ENCODE data around the gene SLC12A7.
A peak's percentile ranks its signal among the peaks of the same experiment; 100 is the strongest.

Gene SLC12A7

GRCh38 chr5:1141834-1142233 lies 30.0 kb upstream of the SLC12A7 start:
- CTCF ChIA-PET: interaction anchor here (1.3 to 5.5 kb wide), 8 partner anchors 9 to 218 kb away, joined by 3 to 48 read pairs (median 11); no protein-coding TSS in a partner anchor

DNA sequence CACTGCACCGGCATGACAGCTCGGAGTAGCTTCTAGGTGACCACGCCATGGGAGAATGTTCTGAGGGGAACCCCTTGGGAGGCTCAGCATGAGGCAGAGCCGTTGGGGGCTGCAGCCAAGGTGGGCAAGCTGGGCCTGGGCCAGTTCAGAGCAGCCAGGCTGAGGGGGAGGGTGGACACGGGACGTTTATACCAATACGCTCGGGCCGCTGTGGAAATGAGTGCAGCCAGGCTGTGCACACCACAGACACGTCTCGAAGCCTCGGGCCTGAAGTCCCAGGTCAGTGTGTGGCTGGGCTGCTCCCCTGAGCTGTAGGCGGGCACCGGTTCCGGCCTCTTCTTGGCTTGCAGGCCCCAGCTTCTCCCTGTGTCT lies 28.9 kb upstream of the SLC12A7 start:
- Histone ChIP-seq H3K36me3 (ENCODE audit: control insufficient read depth in 4 of 4, insufficient read depth in 4 of 4, low read length in 3 of 4) (no peaks in the 10 kb centered on the region), H3K27ac (ENCODE audit: insufficient read depth in 1 of 2, low read depth in 1 of 2, low read length in 2 of 2, poor library complexity in 1 of 2, severe bottlenecking in 2 of 2) (no peak overlapping the region), H3K4me3 (ENCODE audit: control insufficient read depth in 1 of 7, extremely low read depth in 1 of 7, insufficient read depth in 4 of 7, low read depth in 2 of 7, low read length in 6 of 7) (no peak overlapping the region), H3K27me3 (replicated peaks in 2 of 5; ENCODE audit: control insufficient read depth in 4 of 5, insufficient read depth in 5 of 5, low read length in 4 of 5) (no peaks in the 10 kb centered on the region), H3K9me3 (ENCODE audit: control extremely low read depth in 1 of 5, control insufficient read depth in 4 of 5, insufficient read depth in 2 of 5, low read depth in 1 of 5, low read length in 4 of 5) (no peaks in the 10 kb centered on the region), H3K4me1 (ENCODE audit: control extremely low read depth in 1 of 4, control insufficient read depth in 4 of 4, insufficient read depth in 4 of 4, low read length in 3 of 4) (peaks cover 0 to 28% (median 10%) of the 10 kb centered on the region in 4 experiments)
- WGBS (ENCODE audit: insufficient coverage): 93% methylated on average over 15 of the region's 15 CpGs
- CTCF ChIA-PET: interaction anchor here (0.7 to 5.5 kb wide), 23 partner anchors 10 to 234 kb away, joined by 3 to 48 read pairs (median 4); no protein-coding TSS in a partner anchor
- DNase-seq: no peak
- POLR2A ChIA-PET: no interaction called here

More at GRCh38 chr5:1141834-1142233, 30.0 kb upstream of the SLC12A7 start:
- Histone ChIP-seq H3K4me1 (ENCODE audit: control extremely low read depth in 1 of 4, control insufficient read depth in 4 of 4, insufficient read depth in 4 of 4, low read length in 3 of 4) (peaks cover 0 to 25% (median 10%) of the 10 kb centered on the region in 4 experiments), H3K27me3 (replicated peaks in 2 of 5; ENCODE audit: control insufficient read depth in 4 of 5, insufficient read depth in 5 of 5, low read length in 4 of 5) (no peaks in the 10 kb centered on the region), H3K9me3 (ENCODE audit: control extremely low read depth in 1 of 5, control insufficient read depth in 4 of 5, insufficient read depth in 2 of 5, low read depth in 1 of 5, low read length in 4 of 5) (no peaks in the 10 kb centered on the region), H3K36me3 (ENCODE audit: control insufficient read depth in 4 of 4, insufficient read depth in 4 of 4, low read length in 3 of 4) (no peaks in the 10 kb centered on the region), H3K27ac (ENCODE audit: insufficient read depth in 1 of 2, low read depth in 1 of 2, low read length in 2 of 2, poor library complexity in 1 of 2, severe bottlenecking in 2 of 2) (no peak overlapping the region), H3K4me3 (ENCODE audit: control insufficient read depth in 1 of 7, extremely low read depth in 1 of 7, insufficient read depth in 4 of 7, low read depth in 2 of 7, low read length in 6 of 7) (no peak overlapping the region)
- DNase-seq: peak in 1 of 3 donors; percentile 27
- POLR2A ChIA-PET: no interaction called here
- 36% methylated on average over 5 of the region's 6 CpGs for WGBS (ENCODE audit: insufficient coverage)

DNA sequence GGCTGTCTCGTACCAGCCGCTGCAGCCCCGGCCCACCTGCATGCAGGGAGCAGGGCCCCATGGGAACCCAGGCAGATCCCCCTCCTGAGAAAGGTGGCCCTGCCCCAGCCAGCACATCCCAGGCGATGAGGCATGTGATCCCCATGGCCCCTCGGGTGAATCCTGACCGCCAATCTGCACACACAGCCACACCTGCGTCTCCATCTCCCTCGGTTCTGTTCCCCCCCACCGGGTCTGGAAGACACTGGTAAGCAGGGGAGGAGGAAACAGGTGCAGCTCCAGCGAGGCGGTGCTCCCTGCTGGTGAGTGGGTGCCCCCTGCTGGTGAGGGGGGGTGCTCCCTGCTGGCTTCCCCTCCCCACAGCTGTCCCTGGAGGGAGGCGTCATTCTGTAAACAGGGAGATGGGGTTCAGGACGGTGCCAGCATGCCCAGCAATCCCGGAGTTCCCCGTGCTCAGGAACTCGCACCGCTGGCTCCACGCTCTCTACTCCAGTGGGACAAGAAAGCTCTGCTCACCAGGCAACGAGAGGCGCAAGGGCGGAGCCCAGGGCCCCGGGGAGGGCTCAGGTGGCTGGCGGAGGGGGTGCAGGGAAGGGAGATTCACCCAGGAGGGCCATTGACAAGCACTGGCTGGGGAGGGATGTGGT lies 28.4 kb upstream of the SLC12A7 start:
- H3K27me3 ChIP-seq (replicated peaks in 2 of 5; ENCODE audit: control insufficient read depth in 4 of 5, insufficient read depth in 5 of 5, low read length in 4 of 5): no peaks in the 10 kb centered on the region
- ChIA-PET CTCF (interaction anchor here (0.7 to 5.5 kb wide), 22 partner anchors 10 to 233 kb away, joined by 3 to 48 read pairs (median 4); no protein-coding TSS in a partner anchor), POLR2A (no interaction called here)
- DNase-seq: peak; percentile 74 to 87 (median 87)
- H3K4me3 ChIP-seq (ENCODE audit: control insufficient read depth in 1 of 7, extremely low read depth in 1 of 7, insufficient read depth in 4 of 7, low read depth in 2 of 7, low read length in 6 of 7): no peak overlapping the region
- H3K9me3 ChIP-seq (ENCODE audit: control extremely low read depth in 1 of 5, control insufficient read depth in 4 of 5, insufficient read depth in 2 of 5, low read depth in 1 of 5, low read length in 4 of 5): no peaks in the 10 kb centered on the region
- 51% methylated on average over 16 of the region's 23 CpGs for WGBS (ENCODE audit: insufficient coverage)
- no peak overlapping the region for H3K27ac ChIP-seq (ENCODE audit: insufficient read depth in 1 of 2, low read depth in 1 of 2, low read length in 2 of 2, poor library complexity in 1 of 2, severe bottlenecking in 2 of 2)
- no peaks in the 10 kb centered on the region for H3K36me3 ChIP-seq (ENCODE audit: control insufficient read depth in 4 of 4, insufficient read depth in 4 of 4, low read length in 3 of 4)
- H3K4me1 ChIP-seq (ENCODE audit: control extremely low read depth in 1 of 4, control insufficient read depth in 4 of 4, insufficient read depth in 4 of 4, low read length in 3 of 4): peaks cover 0 to 28% (median 10%) of the 10 kb centered on the region in 4 experiments

DNA sequence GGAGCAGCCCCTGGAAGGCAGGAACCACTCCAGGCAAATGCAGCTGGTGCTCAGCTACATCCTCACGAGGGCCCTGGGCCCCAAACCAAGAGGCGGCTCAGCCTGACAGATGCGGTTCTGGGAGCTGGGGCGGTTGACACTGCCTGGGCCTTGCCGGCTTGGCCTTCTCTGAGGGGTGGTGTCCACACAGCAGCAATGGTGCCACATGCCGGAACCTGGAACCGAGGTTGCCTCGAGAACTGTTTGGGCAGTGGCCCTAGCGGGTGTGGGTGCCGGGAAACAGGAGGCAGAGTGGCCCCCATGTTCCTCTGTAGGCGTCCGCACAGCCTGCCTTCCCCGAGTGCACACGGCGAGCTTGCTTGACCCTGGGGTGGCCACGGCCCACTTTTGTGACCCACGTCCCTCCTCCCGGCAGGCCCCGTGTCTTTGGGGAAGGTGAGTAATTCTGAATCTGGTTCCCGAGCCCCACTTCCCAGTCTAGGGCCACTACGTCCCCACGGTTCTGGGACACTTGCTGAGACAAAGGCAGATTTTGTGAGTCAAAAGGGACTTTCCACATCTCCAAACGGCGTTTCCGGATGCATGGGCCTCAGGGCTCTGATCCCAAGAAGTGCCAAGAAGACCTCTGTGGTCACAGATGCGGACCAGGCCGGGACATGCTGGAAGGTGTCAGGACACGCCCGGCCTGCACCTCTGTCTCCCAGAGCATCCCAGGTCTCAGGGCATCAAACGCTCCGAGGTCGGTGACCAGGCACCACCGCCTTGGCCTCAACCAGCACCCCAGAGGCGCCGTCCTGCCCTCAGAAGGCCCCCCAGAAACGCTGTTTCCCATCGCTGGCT lies 27.7 kb upstream of the SLC12A7 start:
- no peak overlapping the region for H3K27ac ChIP-seq (ENCODE audit: insufficient read depth in 1 of 2, low read depth in 1 of 2, low read length in 2 of 2, poor library complexity in 1 of 2, severe bottlenecking in 2 of 2)
- peaks cover 0 to 28% (median 10%) of the 10 kb centered on the region in 4 experiments for H3K4me1 ChIP-seq (ENCODE audit: control extremely low read depth in 1 of 4, control insufficient read depth in 4 of 4, insufficient read depth in 4 of 4, low read length in 3 of 4)
- DNase-seq: no peak
- 96% methylated on average over 32 of the region's 37 CpGs for WGBS (ENCODE audit: insufficient coverage)
- H3K36me3 ChIP-seq (ENCODE audit: control insufficient read depth in 4 of 4, insufficient read depth in 4 of 4, low read length in 3 of 4): no peaks in the 10 kb centered on the region
- H3K27me3 ChIP-seq (replicated peaks in 2 of 5; ENCODE audit: control insufficient read depth in 4 of 5, insufficient read depth in 5 of 5, low read length in 4 of 5): peaks cover 0 to 3% (median 0%) of the 10 kb centered on the region in 5 experiments
- POLR2A ChIA-PET: no interaction called here
- no peak overlapping the region for H3K4me3 ChIP-seq (ENCODE audit: control insufficient read depth in 1 of 7, extremely low read depth in 1 of 7, insufficient read depth in 4 of 7, low read depth in 2 of 7, low read length in 6 of 7)
- no peaks in the 10 kb centered on the region for H3K9me3 ChIP-seq (ENCODE audit: control extremely low read depth in 1 of 5, control insufficient read depth in 4 of 5, insufficient read depth in 2 of 5, low read depth in 1 of 5, low read length in 4 of 5)
- CTCF ChIA-PET: interaction anchor here (0.8 to 5.5 kb wide), 17 partner anchors 9 to 233 kb away, joined by 3 to 48 read pairs (median 4); no protein-coding TSS in a partner anchor

- Histone ChIP-seq H3K9me3 (ENCODE audit: control extremely low read depth in 1 of 5, control insufficient read depth in 4 of 5, insufficient read depth in 2 of 5, low read depth in 1 of 5, low read length in 4 of 5) (no peaks in the 10 kb centered on the region), H3K4me3 (ENCODE audit: control insufficient read depth in 1 of 7, extremely low read depth in 1 of 7, insufficient read depth in 4 of 7, low read depth in 2 of 7, low read length in 6 of 7) (no peak overlapping the region), H3K4me1 (ENCODE audit: control extremely low read depth in 1 of 4, control insufficient read depth in 4 of 4, insufficient read depth in 4 of 4, low read length in 3 of 4) (peaks cover 0 to 28% (median 10%) of the 10 kb centered on the region in 4 experiments), H3K27ac (ENCODE audit: insufficient read depth in 1 of 2, low read depth in 1 of 2, low read length in 2 of 2, poor library complexity in 1 of 2, severe bottlenecking in 2 of 2) (no peak overlapping the region), H3K36me3 (ENCODE audit: control insufficient read depth in 4 of 4, insufficient read depth in 4 of 4, low read length in 3 of 4) (no peaks in the 10 kb centered on the region), H3K27me3 (replicated peaks in 2 of 5; ENCODE audit: control insufficient read depth in 4 of 5, insufficient read depth in 5 of 5, low read length in 4 of 5) (peaks cover 0 to 3% (median 0%) of the 10 kb centered on the region in 5 experiments)
- POLR2A ChIA-PET: no interaction called here
- no peak for DNase-seq
- CTCF ChIA-PET: interaction anchor here (0.9 to 5.5 kb wide), 12 partner anchors 13 to 217 kb away, joined by 3 to 48 read pairs (median 4); no protein-coding TSS in a partner anchor
- 98% methylated on average over 12 of the region's 16 CpGs for WGBS (ENCODE audit: insufficient coverage)
Observed at GRCh38 chr5:1138445-1139245, 26.8 kb upstream of the SLC12A7 start.

- no peaks in the 10 kb centered on the region for H3K9me3 ChIP-seq (ENCODE audit: control extremely low read depth in 1 of 5, control insufficient read depth in 4 of 5, insufficient read depth in 2 of 5, low read depth in 1 of 5, low read length in 4 of 5)
- ChIA-PET POLR2A (interaction anchor here (0.6 kb wide), 1 partner anchor 720 kb away, joined by 3 read pairs; no protein-coding TSS in a partner anchor), CTCF (interaction anchor here (0.9 to 5.5 kb wide), 10 partner anchors 13 to 216 kb away, joined by 3 to 48 read pairs (median 4); no protein-coding TSS in a partner anchor)
- peak overlapping the region in 1 of 7 experiments; percentile 14 for H3K4me3 ChIP-seq (ENCODE audit: control insufficient read depth in 1 of 7, extremely low read depth in 1 of 7, insufficient read depth in 4 of 7, low read depth in 2 of 7, low read length in 6 of 7)
- 70% methylated on average over 27 of the region's 30 CpGs for WGBS (ENCODE audit: insufficient coverage)
- H3K27me3 ChIP-seq (replicated peaks in 2 of 5; ENCODE audit: control insufficient read depth in 4 of 5, insufficient read depth in 5 of 5, low read length in 4 of 5): peaks cover 0 to 3% (median 0%) of the 10 kb centered on the region in 5 experiments
- peaks cover 0 to 28% (median 10%) of the 10 kb centered on the region in 4 experiments for H3K4me1 ChIP-seq (ENCODE audit: control extremely low read depth in 1 of 4, control insufficient read depth in 4 of 4, insufficient read depth in 4 of 4, low read length in 3 of 4)
- H3K36me3 ChIP-seq (ENCODE audit: control insufficient read depth in 4 of 4, insufficient read depth in 4 of 4, low read length in 3 of 4): no peaks in the 10 kb centered on the region
- no peak overlapping the region for H3K27ac ChIP-seq (ENCODE audit: insufficient read depth in 1 of 2, low read depth in 1 of 2, low read length in 2 of 2, poor library complexity in 1 of 2, severe bottlenecking in 2 of 2)
- peak; percentile 62 to 83 (median 82) for DNase-seq
Observed at GRCh38 chr5:1137567-1138444, 25.9 kb upstream of the SLC12A7 start.
